Neural cell (in vitro differentiated cells): ENCODE measurements around the gene AMH. TPM values are rescaled to one million over a fixed set of nuclear protein-coding genes. Genes with fewer than 3 reads are reported as not detected.

Experiments
- H2AFZ ChIP-seq: fragments of 200-600, 300-800 bp; sonication (generic), shearing (Covaris generic); 2 replicates; pipeline ENCODE4 v1.6.0; 2014; ENCODE audit warnings: low read depth, mild to moderate bottlenecking, antibody characterized with exemption, low read length, moderate library complexity
- H3F3A ChIP-seq: fragments of 200-600 bp; shearing (Covaris generic); 2 replicates; pipeline ENCODE4 v1.6.1; 2016; ENCODE audit warnings: mild to moderate bottlenecking, moderate library complexity, mixed read lengths, antibody characterized with exemption, low read length; ENCODE audit not compliant: insufficient read depth, poor library complexity, severe bottlenecking
- H3K27ac ChIP-seq: fragments of 200-600, 300-800 bp; sonication (generic), shearing (Covaris generic); 2 replicates; pipeline ENCODE4 v1.5.1; 2014; ENCODE audit warnings: mild to moderate bottlenecking, low read length, moderate library complexity
- H3K27me3 ChIP-seq: fragments of 300-800, 200-600 bp; sonication (generic), shearing (Covaris generic); 2 replicates; pipeline ENCODE4 v1.6.0; 2014; ENCODE audit warnings: mild to moderate bottlenecking, low read depth, low read length, moderate library complexity; ENCODE audit not compliant: insufficient read depth
- H3K36me3 ChIP-seq: fragments of 300-800, 200-600 bp; sonication (generic), shearing (Covaris generic); 2 replicates; pipeline ENCODE4 v1.5.1; 2014; ENCODE audit warnings: mild to moderate bottlenecking, antibody characterized with exemption, low read length, moderate library complexity; ENCODE audit not compliant: insufficient read depth
- H3K4me2 ChIP-seq: fragments of 300-800, 200-600 bp; sonication (generic), shearing (Covaris generic); 2 replicates; pipeline ENCODE4 v1.6.0; 2014; ENCODE audit warnings: mild to moderate bottlenecking, low read length
- H3K4me3 ChIP-seq: fragments of 300-800, 200-600 bp; sonication (generic), shearing (Covaris generic); 2 replicates; pipeline ENCODE4 v1.5.1; 2014; ENCODE audit warnings: mild to moderate bottlenecking, low read length, moderate library complexity
- H3K79me2 ChIP-seq: fragments of 200-600 bp; shearing (Covaris generic); replicated peaks from 2 replicates; pipeline ENCODE4 v1.6.0; 2014; ENCODE audit warnings: mild to moderate bottlenecking, low read length, moderate library complexity; ENCODE audit not compliant: insufficient read depth
- H3K9ac ChIP-seq: fragments of 300-800, 200-600 bp; sonication (generic), shearing (Covaris generic); 2 replicates; pipeline ENCODE4 v1.6.1; 2016; ENCODE audit warnings: mild to moderate bottlenecking, low read length, mixed read lengths
- H3K9me2 ChIP-seq: fragments of 200-600 bp; shearing (Covaris generic); 2 replicates; pipeline ENCODE4 v1.6.1; 2016; ENCODE audit warnings: mild to moderate bottlenecking, low read length, mixed read lengths; ENCODE audit not compliant: insufficient read depth
- H3K9me3 ChIP-seq: fragments of 200-600, 300-800 bp; sonication (generic), shearing (Covaris generic); 2 replicates; pipeline ENCODE4 v1.6.1; 2016; ENCODE audit warnings: mild to moderate bottlenecking, mixed run types, low read length, moderate library complexity, mixed read lengths
- H4K20me1 ChIP-seq: fragments of 200-600 bp; shearing (Covaris generic); 2 replicates; pipeline ENCODE4 v1.6.1; 2016; ENCODE audit warnings: mild to moderate bottlenecking, mixed run types; ENCODE audit not compliant: insufficient read depth
- CTCF ChIP-seq: fragments of 450-650 bp; IDR thresholded peaks from 2 replicates; pipeline ENCODE4 v1.5.1; 2014; ENCODE audit warnings: antibody characterized with exemption, mild to moderate bottlenecking, moderate library complexity; ENCODE audit not compliant: poor library complexity, severe bottlenecking
- EP300 ChIP-seq: fragments of 450-650 bp; conservative IDR thresholded peaks from 2 replicates; pipeline ENCODE4 v1.6.1; 2014; ENCODE audit warnings: antibody characterized with exemption, mild to moderate bottlenecking, moderate library complexity; ENCODE audit not compliant: poor library complexity, severe bottlenecking
- EZH2 ChIP-seq: fragments of 200-600, 300-800 bp; shearing (Covaris generic), sonication (generic); IDR thresholded peaks from 2 replicates; pipeline ENCODE4 v1.6.1; 2014; ENCODE audit warnings: antibody characterized with exemption, low read length, borderline replicate concordance, mild to moderate bottlenecking; ENCODE audit not compliant: insufficient read depth, poor library complexity, severe bottlenecking
- MXI1 ChIP-seq: fragments of 450-650 bp; conservative IDR thresholded peaks from 2 replicates; pipeline ENCODE4 v1.6.1; 2014; ENCODE audit warnings: antibody characterized with exemption, mild to moderate bottlenecking; ENCODE audit not compliant: poor library complexity, severe bottlenecking
- POLR2AphosphoS5 ChIP-seq: IDR thresholded peaks from 2 replicates; pipeline ENCODE4 v1.6.1; 2012
- RAD21 ChIP-seq: fragments of 450-650 bp; conservative IDR thresholded peaks from 2 replicates; pipeline ENCODE4 v1.6.1; 2014; ENCODE audit warnings: antibody characterized with exemption, mild to moderate bottlenecking, moderate library complexity
- REST ChIP-seq: IDR thresholded peaks from 2 replicates; pipeline ENCODE4 v1.6.1; 2012; ENCODE audit warnings: borderline replicate concordance
- SMC3 ChIP-seq: fragments of 450-650 bp; conservative IDR thresholded peaks from 2 replicates; pipeline ENCODE4 v1.6.1; 2014; ENCODE audit warnings: antibody characterized with exemption, mild to moderate bottlenecking, moderate library complexity; ENCODE audit not compliant: poor library complexity
- TAF1 ChIP-seq: IDR thresholded peaks from 2 replicates; pipeline ENCODE4 v1.6.1; 2012; ENCODE audit warnings: low read depth
- polyA plus RNA-seq: library from polyadenylated mRNA; depleted of rRNA; stranded (reverse); fragments of >200 nt; gene quantifications from 2 replicates; pipeline ENCODE4 v1.2.3, GENCODE V29; 2014

AMH gene
- polyA plus RNA-seq, 1 donor from 2014 or later, result 57.5 TPM

- H3K27ac ChIP-seq, result no peak overlapping the region
- no peaks in the 10 kb centered on the region for H3K9me2 ChIP-seq
- H3F3A ChIP-seq, result no peaks in the 10 kb centered on the region
- no peak overlapping the region for H3K9ac ChIP-seq
- no peak overlapping the region for H3K4me2 ChIP-seq
- no peaks in the 10 kb centered on the region for H3K9me3 ChIP-seq
- H3K36me3 ChIP-seq, result no peaks in the 10 kb centered on the region
- H3K27me3 ChIP-seq, result no peaks in the 10 kb centered on the region
- H2AFZ ChIP-seq, result no peak overlapping the region
- no peak overlapping the region for H3K4me3 ChIP-seq
- no peaks in the 10 kb centered on the region for H4K20me1 ChIP-seq
- TF ChIP-seq EP300, result no peak
- no peak for TF ChIP-seq SMC3
- TF ChIP-seq MXI1, result no peak
- H3K79me2 ChIP-seq, result no peaks in the 10 kb centered on the region
These were observed 29.4 kb upstream of the AMH start for GRCh38 chr19:2219726-2220125.

- H3K36me3 ChIP-seq, result no peaks in the 10 kb centered on the region
- no peaks in the 10 kb centered on the region for H4K20me1 ChIP-seq
- TF ChIP-seq REST (no peak), TAF1 (no peak), EP300 (no peak), POLR2AphosphoS5 (no peak), SMC3 (no peak), MXI1 (no peak), CTCF (no peak), EZH2 (no peak), RAD21 (no peak)
- H3K27ac ChIP-seq, result no peak overlapping the region
- no peaks in the 10 kb centered on the region for H3K9me2 ChIP-seq
- no peaks in the 10 kb centered on the region for H3K79me2 ChIP-seq
- H3K9me3 ChIP-seq, result no peaks in the 10 kb centered on the region
- H3F3A ChIP-seq, result no peaks in the 10 kb centered on the region
- H3K4me3 ChIP-seq, result no peak overlapping the region
- H3K4me2 ChIP-seq, result no peak overlapping the region
- no peak overlapping the region for H2AFZ ChIP-seq
- H3K9ac ChIP-seq, result no peak overlapping the region
- no peaks in the 10 kb centered on the region for H3K27me3 ChIP-seq
These were observed 27.8 kb upstream of the AMH start for GRCh38 chr19:2221250-2221831.
